Keratinocyte (primary cell): Measurements from ENCODE around the gene DAPK1. TPM values are rescaled to one million over a fixed set of nuclear protein-coding genes. Genes with fewer than 3 reads are reported as not detected.
A peak's percentile ranks its signal among the peaks of the same experiment; 100 is the strongest.

ENCODE experiments used
- DNase-seq: peaks from one replicate; pipeline ENCODE4 v3.0.0-alpha.2; 2011; ENCODE audit warnings: low read depth, missing footprints, low spot score
- FAIRE-seq: peaks from 2 replicates; lab custom pipeline; 2011; peaks lifted over from hg19 to GRCh38; lab: Jason Lieb, UNC
- H2AFZ ChIP-seq: 2 replicates; pipeline ENCODE4 v1.6.0; 2012; ENCODE audit warnings: low read length, control low read depth, inconsistent platforms; ENCODE audit not compliant: control insufficient read depth
- H3K27ac ChIP-seq: 2 replicates; pipeline ENCODE4 v1.5.1; 2011; ENCODE audit warnings: low read length; ENCODE audit not compliant: control insufficient read depth, insufficient read depth
- H3K27me3 ChIP-seq: 3 replicates; pipeline ENCODE4 v1.6.0; 2011; ENCODE audit warnings: low read length; ENCODE audit not compliant: control insufficient read depth, insufficient read depth; ENCODE audit errors: extremely low read depth
- H3K36me3 ChIP-seq, 2 experiments: 2 replicates in 1 of 2; 3 replicates in 1 of 2; pipeline ENCODE4 v1.5.1; 2011; ENCODE audit warnings: low read length in 2 of 2, mild to moderate bottlenecking in 1 of 2; ENCODE audit not compliant: control insufficient read depth in 2 of 2, insufficient read depth in 2 of 2; ENCODE audit errors: extremely low read depth in 1 of 2
- H3K4me1 ChIP-seq: 3 replicates; pipeline ENCODE4 v1.5.1; 2011; ENCODE audit warnings: low read length; ENCODE audit not compliant: control insufficient read depth, insufficient read depth; ENCODE audit errors: extremely low read depth
- H3K4me2 ChIP-seq: 3 replicates; pipeline ENCODE4 v1.6.0; 2011; ENCODE audit warnings: low read depth, low read length; ENCODE audit not compliant: control insufficient read depth, insufficient read depth; ENCODE audit errors: extremely low read depth
- H3K4me3 ChIP-seq, 3 experiments: fragments of 200-600 bp in 1 of 3; sonication (generic) in 1 of 3; 2 replicates in 2 of 3; 3 replicates in 1 of 3; pipeline ENCODE4 v1.5.1; 2011 to 2016; ENCODE audit warnings: low read length in 3 of 3, mild to moderate bottlenecking in 3 of 3, control low read depth in 2 of 3, inconsistent platforms in 1 of 3, low read depth in 1 of 3, mixed read lengths in 1 of 3, mixed run types in 1 of 3, moderate library complexity in 1 of 3; ENCODE audit not compliant: control insufficient read depth in 2 of 3, insufficient read depth in 2 of 3; ENCODE audit errors: extremely low read depth in 1 of 3
- H3K79me2 ChIP-seq: 2 replicates; pipeline ENCODE4 v1.6.0; 2012; ENCODE audit warnings: low read length; ENCODE audit not compliant: control insufficient read depth, insufficient read depth
- H3K9ac ChIP-seq: 3 replicates; pipeline ENCODE4 v1.6.0; 2011; ENCODE audit warnings: low read length; ENCODE audit not compliant: control insufficient read depth, insufficient read depth; ENCODE audit errors: extremely low read depth
- H3K9me1 ChIP-seq: 3 replicates; pipeline ENCODE4 v1.6.0; 2011; ENCODE audit warnings: low read length; ENCODE audit not compliant: control insufficient read depth, insufficient read depth; ENCODE audit errors: extremely low read depth
- H3K9me3 ChIP-seq: 2 replicates; pipeline ENCODE4 v1.5.1; 2012; ENCODE audit warnings: low read depth, low read length; ENCODE audit not compliant: control insufficient read depth
- H4K20me1 ChIP-seq: 3 replicates; pipeline ENCODE4 v1.6.0; 2011; ENCODE audit warnings: low read length; ENCODE audit not compliant: control insufficient read depth, insufficient read depth; ENCODE audit errors: extremely low read depth
- CTCF ChIP-seq, 3 experiments: IDR thresholded peaks in 1 of 3; conservative IDR thresholded peaks in 1 of 3; optimal IDR thresholded peaks in 1 of 3; 2 replicates in 2 of 3; 3 replicates in 1 of 3; pipeline versions ENCODE3 to v1.5.1; 2011; ENCODE audit warnings: low read length in 3 of 3, mild to moderate bottlenecking in 3 of 3, moderate library complexity in 2 of 3, control low read depth in 1 of 3, inconsistent platforms in 1 of 3; ENCODE audit not compliant: insufficient read depth in 2 of 3; ENCODE audit errors: extremely low read depth in 1 of 3
- EZH2 ChIP-seq: IDR thresholded peaks from one replicate; pipeline ENCODE4 v1.6.1; 2012; ENCODE audit warnings: inconsistent platforms, mild to moderate bottlenecking, low read length, moderate library complexity
- dilution Hi-C: fragments of 300-500 bp; cut with MboI; formaldehyde crosslinking; loops from one replicate; pipeline ENCODE4 v1.7.0; 2020; ENCODE audit warnings: low sequenced_read_pairs; ENCODE audit not compliant: extremely low pct_ligation_motif_present
- polyA plus RNA-seq, 5 experiments: library from polyadenylated mRNA; depleted of rRNA in 3 of 5; stranded (reverse) in 3 of 5; stranded (forward) in 1 of 5; unstranded in 1 of 5; fragments of >200 nt; gene quantifications; 1 replicate in 1 of 5; 2 replicates in 3 of 5; 3 replicates in 1 of 5; pipeline versions ENCODE4 v1.2.1 to v1.2.3, GENCODE V29; 2011 to 2012; ENCODE audit warnings: missing spikeins in 2 of 5, low read depth in 1 of 5, low replicate concordance in 1 of 5

Gene DAPK1
- polyA plus RNA-seq, 1 donor (not counting 4 experiments of a cell fraction or from before 2014, with no cell fraction given), result 2.8 TPM

GRCh38 chr9:87494970-87495471, 2.6 kb upstream of the DAPK1 start:
- H3K79me2 ChIP-seq, result no peaks in the 10 kb centered on the region
- FAIRE-seq, result no peak
- no peaks in the 10 kb centered on the region for H3K36me3 ChIP-seq
- H3K4me3 ChIP-seq, result no peak overlapping the region
- no peaks in the 10 kb centered on the region for H3K9me1 ChIP-seq
- no peaks in the 10 kb centered on the region for H3K9me3 ChIP-seq
- H3K4me1 ChIP-seq, result peaks cover 7% of the 10 kb centered on the region
- TF ChIP-seq CTCF (optimal IDR thresholded peaks at IDR 0.05 in 1 of 3, IDR thresholded peaks at IDR 0.05 in 1 of 3, conservative IDR thresholded peaks at IDR 0.05 in 1 of 3; ENCODE audit: extremely low read depth in 1 of 3, insufficient read depth in 2 of 3, low read length in 3 of 3), result no peak
- TF ChIP-seq EZH2, result no peak
- H3K27ac ChIP-seq, result no peak overlapping the region
- dilution Hi-C loops, result no loop called here
- H3K9ac ChIP-seq, result no peak overlapping the region
- no peaks in the 10 kb centered on the region for H4K20me1 ChIP-seq
- H2AFZ ChIP-seq, result no peak overlapping the region
- DNase-seq, result peak; percentile 4
- no peak overlapping the region for H3K4me2 ChIP-seq
- H3K27me3 ChIP-seq, result peaks cover 24% of the 10 kb centered on the region

GRCh38 chr9:87497080-87497603, 525 bp upstream of the DAPK1 start:
- no peak overlapping the region for H3K9ac ChIP-seq
- H3K4me2 ChIP-seq, result peak overlapping the region; percentile 64
- dilution Hi-C loops, result no loop called here
- H3K4me1 ChIP-seq, result peaks cover 7% of the 10 kb centered on the region
- H4K20me1 ChIP-seq, result no peaks in the 10 kb centered on the region
- H3K36me3 ChIP-seq, result no peaks in the 10 kb centered on the region
- no peaks in the 10 kb centered on the region for H3K9me1 ChIP-seq
- no peak overlapping the region for H2AFZ ChIP-seq
- no peaks in the 10 kb centered on the region for H3K9me3 ChIP-seq
- no peak for DNase-seq
- TF ChIP-seq CTCF (optimal IDR thresholded peaks at IDR 0.05 in 1 of 3, IDR thresholded peaks at IDR 0.05 in 1 of 3, conservative IDR thresholded peaks at IDR 0.05 in 1 of 3; ENCODE audit: extremely low read depth in 1 of 3, insufficient read depth in 2 of 3, low read length in 3 of 3) (no peak), EZH2 (no peak)
- FAIRE-seq, result no peak
- peak overlapping the region; percentile 31 to 49 (median 46) for H3K4me3 ChIP-seq
- no peak overlapping the region for H3K27ac ChIP-seq
- H3K27me3 ChIP-seq, result peaks cover 27% of the 10 kb centered on the region
- no peaks in the 10 kb centered on the region for H3K79me2 ChIP-seq
